GM19023 (cell line): ENCODE data around the gene SUPT5H.

ENCODE experiments used
- ATAC-seq: cut with Tn5 transposase; IDR thresholded peaks from one replicate; pipeline ENCODE4 v1.9.1; 2021; ENCODE audit warnings: mild to moderate bottlenecking, moderate library complexity; ENCODE audit not compliant: unreplicated experiment

Gene SUPT5H

GRCh38 chr19:39445196-39446111, at the start of gene SUPT5H:
TSS of gene SUPT5H (plus strand) at chr19:39445582. CDS start at chr19:39445891, 309 bp downstream.
- ATAC-seq, result peak; percentile 88

DNA sequence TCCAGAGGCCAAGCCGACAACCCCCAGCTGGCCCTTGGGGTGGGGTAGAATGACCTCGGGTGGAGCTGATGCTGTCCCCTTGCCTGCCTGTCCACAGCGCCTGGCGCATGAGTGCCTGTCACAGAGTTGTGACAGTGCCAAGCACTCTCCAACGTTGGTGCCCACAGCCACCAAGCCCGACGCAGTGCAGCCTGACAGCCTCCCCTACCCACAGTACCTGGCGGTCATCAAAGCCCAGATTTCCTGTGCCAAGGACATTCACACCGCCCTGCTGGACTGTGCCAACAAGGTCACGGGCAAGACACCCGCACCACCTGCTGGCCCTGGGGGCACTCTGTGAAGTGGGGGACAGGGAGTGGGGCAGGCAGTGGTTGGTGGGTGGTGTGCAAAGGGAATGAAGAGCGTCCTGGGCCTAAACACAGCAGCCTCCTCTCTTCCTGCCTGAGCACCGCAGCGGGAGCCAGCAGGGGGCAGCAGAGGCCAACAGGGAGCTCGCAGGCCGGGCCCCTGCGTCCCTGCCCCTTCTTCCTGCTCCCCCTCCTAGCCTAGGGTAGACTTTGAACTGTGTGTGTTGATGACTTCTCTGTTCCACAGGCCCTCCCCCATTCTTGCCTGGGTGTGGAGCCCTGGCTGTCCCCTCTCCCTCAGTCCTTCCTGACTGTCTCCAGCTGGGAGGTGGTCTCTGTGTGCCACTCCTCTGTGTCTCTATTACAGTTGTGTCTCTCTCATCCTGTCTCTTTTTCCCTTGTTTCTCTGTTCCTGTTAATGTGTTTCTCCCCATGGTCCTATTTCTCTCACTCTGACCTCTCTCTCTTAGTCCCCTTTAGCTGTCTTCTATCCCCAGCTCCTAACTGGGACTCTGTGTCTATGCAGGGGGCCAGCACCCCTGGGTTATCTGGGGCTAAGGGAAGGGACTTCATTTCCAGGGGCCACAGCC, 47.8 kb upstream of the SUPT5H start:
- peak; percentile 53 for ATAC-seq

- no peak for ATAC-seq
Measured at GRCh38 chr19:39398297-39398864, 47.0 kb upstream of the SUPT5H start.

GRCh38 chr19:39399668-39400050, 45.7 kb upstream of the SUPT5H start:
- no peak for ATAC-seq

DNA sequence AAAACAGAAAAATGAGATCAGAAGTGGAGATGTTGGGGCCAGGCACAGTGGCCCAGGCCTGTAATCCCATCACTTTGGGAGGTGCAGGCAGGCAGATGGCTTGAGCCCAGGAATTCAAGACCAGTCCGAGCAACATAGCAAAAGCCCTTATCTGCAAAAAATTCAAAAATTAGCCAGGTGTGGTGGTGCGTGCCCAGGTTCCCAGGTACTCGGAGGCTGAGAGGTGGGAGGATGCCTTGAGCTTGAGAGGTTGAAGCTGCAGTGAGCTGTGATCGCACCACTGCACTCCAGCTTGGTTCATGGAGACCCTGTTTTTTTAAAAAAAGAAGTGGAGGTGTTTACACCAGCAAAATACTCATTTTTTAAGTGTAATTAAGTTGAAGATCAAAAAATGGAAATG, 45.3 kb upstream of the SUPT5H start:
- no peak for ATAC-seq

- no peak for ATAC-seq
Measured at GRCh38 chr19:39401070-39401548, 44.3 kb upstream of the SUPT5H start.

DNA sequence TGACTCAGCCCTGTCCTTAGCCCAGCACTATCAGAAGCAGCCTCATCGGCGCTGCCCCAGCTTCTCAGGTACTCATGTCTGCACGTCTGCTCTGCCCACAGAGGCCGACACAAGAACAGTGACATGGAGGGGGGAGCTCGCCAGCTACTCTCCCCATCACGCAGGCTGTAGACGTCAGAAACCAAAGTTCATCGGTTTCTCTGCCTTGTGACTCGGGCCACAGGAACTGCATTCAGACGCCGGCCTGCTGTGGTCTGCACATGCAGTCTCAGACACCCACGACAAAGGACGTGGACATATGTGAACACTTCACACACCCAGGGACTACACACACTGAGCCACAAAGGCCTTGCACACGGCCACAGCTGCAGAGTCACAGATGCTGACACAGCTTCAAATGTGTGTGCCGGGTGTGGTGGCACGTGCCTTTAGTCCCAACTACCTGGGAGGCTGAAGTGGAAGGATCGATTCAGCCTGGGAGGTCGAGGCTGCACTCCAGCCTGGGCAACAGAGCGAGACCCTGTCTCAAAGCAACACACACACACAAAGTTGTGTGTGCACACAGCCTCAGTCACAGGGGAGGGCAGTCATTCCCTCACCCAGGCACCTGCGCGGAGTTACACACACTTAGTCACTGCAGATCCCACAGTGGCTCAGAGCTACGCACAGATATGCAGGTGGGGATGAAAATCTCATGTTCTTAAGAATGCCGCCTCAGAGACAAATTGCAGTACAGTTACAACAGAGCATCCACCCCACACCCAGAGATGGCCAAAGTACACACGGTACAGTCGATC, 43.6 kb upstream of the SUPT5H start:
- ATAC-seq, result peak; percentile 32

GRCh38 chr19:39402346-39403300, 42.8 kb upstream of the SUPT5H start:
- peak; percentile 17 for ATAC-seq

GRCh38 chr19:39403331-39404312, 41.8 kb upstream of the SUPT5H start:
- ATAC-seq, result no peak

DNA sequence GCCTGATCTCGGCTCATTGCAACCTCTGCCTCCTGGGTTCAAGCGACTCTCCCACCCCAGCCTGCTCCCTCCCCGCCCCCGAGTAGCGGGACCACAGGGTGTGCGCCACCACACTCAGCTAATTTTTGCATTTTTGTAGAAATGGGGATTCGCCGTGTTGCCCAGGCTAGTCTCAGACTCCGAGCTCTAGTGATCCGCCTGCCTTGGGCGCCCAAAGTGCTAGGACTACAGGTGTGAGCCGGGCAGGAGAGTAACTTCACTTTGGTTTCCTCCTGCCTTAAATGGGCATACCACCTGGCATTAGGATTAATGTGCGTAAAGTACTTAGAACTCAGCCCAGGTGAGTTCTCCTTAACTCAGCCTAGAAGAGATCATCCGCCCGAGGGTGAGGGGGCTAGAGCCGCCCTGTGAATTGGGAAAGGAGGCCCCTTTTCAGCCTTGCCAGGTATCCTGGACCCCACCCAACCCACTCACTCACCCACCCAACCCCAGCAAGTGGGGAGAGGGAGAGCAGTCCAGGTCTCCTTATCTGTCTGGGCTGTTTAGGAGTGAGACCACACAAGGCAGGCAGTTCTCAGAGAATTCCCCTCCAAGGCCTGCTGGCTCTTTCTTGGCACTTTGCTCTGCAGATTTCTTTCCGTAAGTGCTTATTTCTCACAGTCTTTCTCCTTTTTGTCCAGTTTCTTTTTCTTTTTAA, 40.0 kb upstream of the SUPT5H start:
- no peak for ATAC-seq

DNA sequence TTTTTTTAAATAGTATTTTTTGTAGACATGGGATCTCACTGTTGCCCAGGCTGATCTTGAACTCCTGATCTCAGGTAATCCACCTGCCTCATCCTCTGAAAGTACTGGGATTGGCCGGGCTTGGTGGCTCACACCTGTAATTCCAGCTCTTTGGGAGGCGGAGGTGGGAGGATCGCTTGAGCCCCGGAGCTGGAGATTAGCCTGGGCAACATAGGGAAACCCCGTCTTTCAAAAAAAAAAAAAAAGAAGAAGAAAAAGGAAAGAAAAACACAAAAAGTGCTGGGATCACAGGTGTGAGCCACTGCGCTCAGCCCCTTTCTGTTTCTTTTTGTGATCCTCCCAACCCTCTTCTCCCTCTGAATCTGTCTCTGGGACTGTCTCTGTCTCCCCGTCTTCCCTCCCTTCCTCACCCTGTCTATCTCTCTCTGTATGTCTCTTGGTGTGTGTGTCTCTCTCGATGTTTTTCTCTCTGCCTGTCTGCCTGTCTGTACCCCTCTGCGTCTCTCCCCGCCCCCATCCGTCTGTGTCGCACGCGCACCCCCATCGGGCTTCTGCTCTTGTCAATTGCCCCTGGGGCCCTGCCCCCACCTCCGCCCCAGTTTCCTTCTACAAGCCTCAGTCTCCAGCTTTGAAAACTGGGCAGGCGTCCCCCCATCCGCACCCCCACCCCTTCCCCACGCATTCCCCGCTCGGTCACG, 39.3 kb upstream of the SUPT5H start:
- ATAC-seq, result no peak

GRCh38 chr19:39406656-39407409, 38.5 kb upstream of the SUPT5H start, which contains the start of gene ZFP36:
TSS of gene ZFP36 (plus strand) at chr19:39406847. CDS start at chr19:39406905, 58 bp downstream.
- peak; percentile 13 for ATAC-seq

GRCh38 chr19:39407410-39407659, 38.0 kb upstream of the SUPT5H start:
- no peak for ATAC-seq

- no peak for ATAC-seq
Measured at GRCh38 chr19:39407660-39408391, 37.6 kb upstream of the SUPT5H start.

DNA sequence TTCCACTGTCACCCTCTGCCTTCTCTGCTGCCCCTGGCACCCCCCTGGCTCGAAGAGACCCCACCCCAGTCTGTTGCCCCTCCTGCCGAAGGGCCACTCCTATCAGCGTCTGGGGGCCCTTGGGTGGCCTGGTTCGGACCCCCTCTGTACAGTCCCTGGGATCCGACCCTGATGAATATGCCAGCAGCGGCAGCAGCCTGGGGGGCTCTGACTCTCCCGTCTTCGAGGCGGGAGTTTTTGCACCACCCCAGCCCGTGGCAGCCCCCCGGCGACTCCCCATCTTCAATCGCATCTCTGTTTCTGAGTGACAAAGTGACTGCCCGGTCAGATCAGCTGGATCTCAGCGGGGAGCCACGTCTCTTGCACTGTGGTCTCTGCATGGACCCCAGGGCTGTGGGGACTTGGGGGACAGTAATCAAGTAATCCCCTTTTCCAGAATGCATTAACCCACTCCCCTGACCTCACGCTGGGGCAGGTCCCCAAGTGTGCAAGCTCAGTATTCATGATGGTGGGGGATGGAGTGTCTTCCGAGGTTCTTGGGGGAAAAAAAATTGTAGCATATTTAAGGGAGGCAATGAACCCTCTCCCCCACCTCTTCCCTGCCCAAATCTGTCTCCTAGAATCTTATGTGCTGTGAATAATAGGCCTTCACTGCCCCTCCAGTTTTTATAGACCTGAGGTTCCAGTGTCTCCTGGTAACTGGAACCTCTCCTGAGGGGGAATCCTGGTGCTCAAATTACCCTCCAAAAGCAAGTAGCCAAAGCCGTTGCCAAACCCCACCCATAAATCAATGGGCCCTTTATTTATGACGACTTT, 36.8 kb upstream of the SUPT5H start:
- no peak for ATAC-seq
